ENCODE measurements around the gene PLEKHJ1.

DNA sequence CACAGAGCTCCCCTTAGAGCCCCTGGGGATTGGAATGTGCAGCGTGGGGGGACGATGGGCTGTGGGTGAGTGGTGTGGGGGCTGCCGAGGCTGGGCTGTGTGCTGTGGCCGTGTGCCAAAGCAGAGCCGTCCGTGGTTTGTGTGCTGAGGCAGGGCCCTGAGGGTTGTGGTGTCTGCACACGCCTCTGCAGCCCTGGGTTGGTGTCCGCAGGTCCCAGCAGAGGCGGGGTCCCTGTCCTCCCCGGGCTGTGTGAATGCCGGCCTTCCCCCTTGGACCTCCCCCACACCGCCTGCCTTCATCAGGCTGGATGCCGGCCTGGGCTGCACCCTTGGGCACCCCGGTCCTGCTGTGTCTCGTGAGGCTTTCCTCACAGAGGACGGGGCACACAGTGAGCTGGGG is 46.2 kb downstream of the PLEKHJ1 start:
- TF ChIP-seq EZH2 (IDR thresholded peaks at IDR 0.05; ENCODE audit: low read length, unreplicated experiment) (no peak), EZH2phosphoT487 (IDR thresholded peaks at IDR 0.05; ENCODE audit: borderline replicate concordance, low read length) (no peak)
- TF ChIP-seq, protein P1, sequence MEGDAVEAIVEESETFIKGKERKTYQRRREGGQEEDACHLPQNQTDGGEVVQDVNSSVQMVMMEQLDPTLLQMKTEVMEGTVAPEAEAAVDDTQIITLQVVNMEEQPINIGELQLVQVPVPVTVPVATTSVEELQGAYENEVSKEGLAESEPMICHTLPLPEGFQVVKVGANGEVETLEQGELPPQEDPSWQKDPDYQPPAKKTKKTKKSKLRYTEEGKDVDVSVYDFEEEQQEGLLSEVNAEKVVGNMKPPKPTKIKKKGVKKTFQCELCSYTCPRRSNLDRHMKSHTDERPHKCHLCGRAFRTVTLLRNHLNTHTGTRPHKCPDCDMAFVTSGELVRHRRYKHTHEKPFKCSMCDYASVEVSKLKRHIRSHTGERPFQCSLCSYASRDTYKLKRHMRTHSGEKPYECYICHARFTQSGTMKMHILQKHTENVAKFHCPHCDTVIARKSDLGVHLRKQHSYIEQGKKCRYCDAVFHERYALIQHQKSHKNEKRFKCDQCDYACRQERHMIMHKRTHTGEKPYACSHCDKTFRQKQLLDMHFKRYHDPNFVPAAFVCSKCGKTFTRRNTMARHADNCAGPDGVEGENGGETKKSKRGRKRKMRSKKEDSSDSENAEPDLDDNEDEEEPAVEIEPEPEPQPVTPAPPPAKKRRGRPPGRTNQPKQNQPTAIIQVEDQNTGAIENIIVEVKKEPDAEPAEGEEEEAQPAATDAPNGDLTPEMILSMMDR (conservative IDR thresholded peaks at IDR 0.05; ENCODE audit: low read depth, low read length) = no peak
